GM10847 (cell line): ENCODE measurements around the gene CALHM4.

Experiments
- POLR2A ChIP-seq: IDR thresholded peaks from 2 replicates; pipeline ENCODE4 v1.6.1; 2011; ENCODE audit not compliant: insufficient read length; ENCODE audit errors: extremely low read depth

CALHM4 gene

GRCh38 chr6:116562019-116562403 lies 8.5 kb downstream of the CALHM4 start:
- no peak for TF ChIP-seq POLR2A

GRCh38 chr6:116562614-116563013 lies 9.1 kb downstream of the CALHM4 start:
- TF ChIP-seq POLR2A, result no peak

GRCh38 chr6:116563830-116564229 lies 10.3 kb downstream of the CALHM4 start:
- no peak for TF ChIP-seq POLR2A

DNA sequence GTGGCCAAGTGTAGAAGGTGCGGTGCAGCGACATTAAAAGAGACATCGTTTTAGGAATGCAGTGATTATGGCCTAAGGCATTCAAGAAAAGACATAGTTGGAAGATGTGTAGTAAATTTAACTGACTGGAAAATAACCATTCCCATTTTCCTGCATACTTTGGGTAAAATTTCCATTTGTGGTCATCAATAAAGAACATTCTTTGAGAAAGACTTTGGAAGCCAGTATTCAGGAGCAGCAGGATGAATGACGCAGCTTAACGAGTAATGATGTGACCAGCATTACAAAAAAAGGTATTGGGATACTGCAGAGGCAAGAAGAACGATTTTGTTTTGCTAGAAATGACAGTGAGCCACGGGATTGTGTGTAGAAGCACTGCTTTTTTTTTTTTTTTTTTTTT lies 10.8 kb downstream of the CALHM4 start:
- TF ChIP-seq POLR2A, result no peak

DNA sequence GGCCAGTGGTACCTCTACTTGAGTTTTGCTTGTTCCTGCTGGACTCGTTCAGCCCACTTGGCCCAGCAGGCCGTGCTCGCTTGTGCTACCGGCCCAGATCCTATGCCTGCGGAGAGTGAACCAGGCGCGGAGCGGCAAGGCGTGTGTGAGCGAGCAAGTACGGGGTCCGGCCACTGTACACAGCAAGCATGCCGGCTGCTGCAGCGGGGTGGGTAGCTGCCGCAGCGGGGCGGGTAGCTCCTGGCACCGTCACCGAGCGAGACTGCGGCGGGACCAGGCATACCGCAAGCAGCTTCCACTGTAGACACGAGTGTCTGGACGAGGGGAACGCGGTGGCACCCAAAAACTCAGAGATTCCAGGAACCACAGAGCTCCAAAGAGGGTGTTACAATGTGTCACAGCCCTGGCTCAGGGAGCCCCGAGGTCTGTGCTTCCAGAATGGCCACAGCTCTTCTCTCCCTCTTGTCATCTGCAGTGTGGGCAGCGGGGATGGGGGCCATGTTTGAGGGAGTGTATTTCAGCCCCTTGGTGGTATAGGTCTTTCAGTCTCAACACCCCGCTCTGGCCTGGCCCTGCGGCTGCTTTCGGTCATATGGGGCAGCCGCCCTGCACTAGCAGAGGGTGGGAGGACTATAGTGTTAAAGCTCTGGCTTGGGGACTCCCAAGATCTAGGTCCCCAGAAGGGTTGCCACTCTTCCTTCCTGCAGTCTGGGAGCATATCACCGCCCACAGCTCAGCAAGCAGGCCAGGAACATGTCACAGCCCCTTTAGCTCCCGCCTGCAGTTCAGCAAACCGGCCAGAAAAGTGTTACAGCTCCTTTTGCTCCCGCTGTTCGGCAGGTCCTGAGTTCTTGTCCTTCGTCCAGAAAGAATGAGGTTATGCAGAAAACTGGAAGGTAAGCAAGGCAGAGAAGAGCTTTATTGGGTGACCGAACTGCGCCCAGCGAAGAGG lies 11.6 kb downstream of the CALHM4 start:
- TF ChIP-seq POLR2A, result no peak

DNA sequence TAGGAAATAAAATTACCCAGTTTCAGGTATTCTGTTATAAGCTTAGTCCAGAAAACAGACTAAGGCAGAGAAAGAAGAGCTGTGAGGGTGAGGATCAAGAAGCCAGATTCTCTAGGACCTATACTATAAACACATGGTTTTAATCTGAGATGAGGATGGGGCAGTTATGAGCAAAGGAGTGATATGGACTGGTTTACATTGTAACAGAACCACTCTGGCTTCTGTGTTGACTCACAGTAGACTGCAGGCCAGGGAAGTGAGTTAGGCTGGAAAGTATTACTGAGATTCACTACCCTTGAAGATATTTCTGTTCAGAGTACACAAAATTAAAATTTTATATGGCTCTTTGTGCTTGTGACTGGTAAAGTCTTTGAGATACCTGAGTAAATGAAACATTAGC lies 14.6 kb downstream of the CALHM4 start:
- no peak for TF ChIP-seq POLR2A

DNA sequence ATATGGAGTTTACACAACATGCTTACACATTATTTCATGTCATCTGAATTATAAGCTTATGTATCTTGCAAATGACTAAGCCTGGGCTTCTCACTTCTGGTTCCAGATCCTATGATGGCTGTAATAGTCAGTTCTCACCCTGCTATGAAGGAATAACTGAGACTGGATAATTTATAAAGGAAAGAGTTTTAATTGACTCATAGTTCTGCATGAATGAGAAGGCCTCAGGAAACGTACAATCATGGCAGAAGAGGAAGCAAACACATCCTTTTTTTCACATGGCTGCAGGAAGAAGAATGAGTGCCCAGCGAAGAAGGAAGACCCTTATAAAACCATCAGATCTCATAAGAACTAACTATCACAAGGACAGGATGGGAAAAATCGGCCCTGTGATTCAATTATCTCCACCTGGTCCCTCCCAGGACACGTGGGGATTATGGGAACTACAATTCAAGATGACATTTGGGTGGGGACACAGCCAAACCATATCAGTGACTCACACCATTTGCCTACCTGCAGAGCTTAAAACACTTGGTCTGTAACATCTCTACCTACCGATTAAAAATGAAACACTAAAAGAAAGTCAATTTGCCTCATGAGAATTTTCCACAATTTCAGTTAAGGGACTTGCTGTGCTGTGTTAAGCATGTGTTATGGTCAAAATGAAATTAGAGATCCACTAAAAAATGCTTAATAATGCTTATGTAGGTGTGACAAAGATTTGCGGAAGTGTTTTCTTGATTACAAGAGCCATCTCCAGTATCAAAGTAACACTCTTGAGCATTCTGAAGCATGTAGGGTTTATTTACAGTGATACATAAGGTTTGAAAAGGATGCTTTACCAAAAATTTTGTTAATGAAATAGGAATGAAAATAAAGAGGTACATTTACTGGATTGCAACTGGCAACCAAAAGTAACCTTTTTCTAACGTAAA lies 15.5 kb downstream of the CALHM4 start:
- TF ChIP-seq POLR2A, result no peak

GRCh38 chr6:116570856-116571682 lies 17.5 kb downstream of the CALHM4 start, which contains the start of gene RWDD1:
TSS of gene RWDD1 (plus strand) at chr6:116571504. CDS start at chr6:116571583, 79 bp downstream.
- peak; percentile 80 for TF ChIP-seq POLR2A

GRCh38 chr6:116571683-116572000 lies 18.1 kb downstream of the CALHM4 start:
- TF ChIP-seq POLR2A, result no peak

GRCh38 chr6:116572162-116572561 lies 18.6 kb downstream of the CALHM4 start:
- no peak for TF ChIP-seq POLR2A

DNA sequence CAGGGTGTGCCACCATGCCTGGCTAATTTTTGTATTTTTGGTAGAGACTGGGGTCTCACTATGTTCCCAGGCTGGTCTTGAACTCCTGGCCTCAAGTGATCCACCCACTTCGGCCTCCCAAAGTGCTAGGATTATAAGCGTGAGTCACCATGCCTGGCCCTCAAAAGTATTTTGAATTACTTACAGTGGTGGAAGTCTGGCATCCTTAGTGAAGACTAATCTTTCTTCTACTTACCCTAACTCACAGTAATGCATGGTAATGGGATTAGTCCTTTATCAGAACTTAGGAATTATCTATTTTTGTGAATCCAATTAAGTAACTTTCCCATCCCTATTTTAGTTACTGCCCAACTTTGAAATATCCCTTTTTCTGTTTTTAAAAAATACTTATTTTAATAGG lies 21.7 kb downstream of the CALHM4 start:
- no peak for TF ChIP-seq POLR2A

DNA sequence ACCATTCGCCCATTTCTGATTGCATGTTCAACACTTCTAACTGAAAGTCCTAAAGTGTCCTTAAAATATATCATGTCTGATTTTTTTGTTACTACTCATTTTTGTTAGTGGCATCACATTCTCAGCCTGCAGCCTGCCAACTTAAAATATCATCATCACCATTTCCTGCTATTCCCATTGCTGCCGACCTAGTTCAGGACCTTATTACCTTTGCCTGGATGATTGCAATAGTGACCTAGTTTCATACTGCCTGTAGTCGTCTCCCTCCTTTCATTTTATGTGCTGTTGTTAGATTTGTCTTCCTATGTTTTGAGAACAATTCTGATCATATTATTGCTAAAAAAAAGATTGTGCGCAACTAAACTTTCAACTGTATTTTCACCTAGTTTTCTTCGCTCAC lies 23.9 kb downstream of the CALHM4 start:
- no peak for TF ChIP-seq POLR2A

DNA sequence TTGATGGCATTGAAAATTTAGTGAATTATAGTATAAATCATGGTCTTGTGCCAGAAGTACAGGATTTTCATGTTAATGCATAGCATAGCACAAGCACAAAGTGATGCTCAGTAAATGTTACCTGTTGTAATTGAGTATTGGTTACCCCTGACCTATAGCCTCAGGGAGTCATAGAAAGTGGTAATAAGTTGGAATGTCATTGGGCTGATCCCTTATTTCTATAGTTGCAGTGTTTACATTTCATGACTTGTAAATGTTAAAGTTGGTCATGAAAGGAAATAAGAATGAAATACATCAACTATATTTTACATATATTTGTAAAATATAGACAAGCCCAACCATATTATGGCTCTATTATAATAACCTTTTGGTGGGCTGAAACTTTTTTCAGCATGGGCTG lies 24.8 kb downstream of the CALHM4 start:
- no peak for TF ChIP-seq POLR2A

DNA sequence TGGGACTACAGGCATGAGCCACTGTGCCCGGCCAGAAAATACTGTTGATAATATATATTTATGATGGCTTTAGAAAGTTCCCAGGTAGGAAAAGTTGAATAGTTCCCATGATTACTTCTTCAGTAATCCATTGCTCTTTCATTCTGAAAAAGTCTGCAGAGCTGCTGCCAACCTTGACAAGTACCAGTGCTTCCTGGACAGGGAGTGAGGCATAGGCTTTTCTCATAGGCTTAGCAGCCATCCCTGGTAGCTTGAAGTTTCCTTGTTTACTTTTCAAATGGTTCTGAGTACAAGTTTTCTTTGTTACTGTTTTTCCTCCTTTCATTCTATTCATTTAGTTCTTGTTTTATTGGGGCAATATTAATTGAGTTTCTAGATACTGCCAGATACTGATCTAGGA lies 25.6 kb downstream of the CALHM4 start:
- no peak for TF ChIP-seq POLR2A

DNA sequence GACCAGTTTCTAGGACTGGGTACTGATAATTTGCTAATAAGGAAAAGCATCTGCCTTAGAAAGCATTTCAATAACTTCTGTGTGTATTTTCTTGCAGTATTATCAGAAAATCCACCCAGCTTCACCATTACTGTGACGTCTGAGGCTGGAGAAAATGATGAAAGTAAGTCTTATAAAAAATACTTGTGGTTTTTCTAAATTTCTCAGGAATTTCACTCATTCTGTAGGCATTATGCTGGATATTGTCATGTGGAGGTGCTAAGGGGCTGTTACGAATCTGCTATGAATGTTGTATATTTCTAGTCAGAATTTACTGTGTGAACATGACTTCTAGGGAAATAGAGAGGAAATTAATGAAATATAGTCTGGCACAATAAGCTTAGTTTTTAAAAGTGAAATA lies 26.6 kb downstream of the CALHM4 start:
- TF ChIP-seq POLR2A, result no peak
